HG03139 (cell line): Measurements from ENCODE around the gene HOXA11.

Experiments used
- ATAC-seq: cut with Tn5 transposase; IDR thresholded peaks from one replicate; pipeline ENCODE4 v1.9.1; 2021; ENCODE audit not compliant: unreplicated experiment

The HOXA11 gene

DNA sequence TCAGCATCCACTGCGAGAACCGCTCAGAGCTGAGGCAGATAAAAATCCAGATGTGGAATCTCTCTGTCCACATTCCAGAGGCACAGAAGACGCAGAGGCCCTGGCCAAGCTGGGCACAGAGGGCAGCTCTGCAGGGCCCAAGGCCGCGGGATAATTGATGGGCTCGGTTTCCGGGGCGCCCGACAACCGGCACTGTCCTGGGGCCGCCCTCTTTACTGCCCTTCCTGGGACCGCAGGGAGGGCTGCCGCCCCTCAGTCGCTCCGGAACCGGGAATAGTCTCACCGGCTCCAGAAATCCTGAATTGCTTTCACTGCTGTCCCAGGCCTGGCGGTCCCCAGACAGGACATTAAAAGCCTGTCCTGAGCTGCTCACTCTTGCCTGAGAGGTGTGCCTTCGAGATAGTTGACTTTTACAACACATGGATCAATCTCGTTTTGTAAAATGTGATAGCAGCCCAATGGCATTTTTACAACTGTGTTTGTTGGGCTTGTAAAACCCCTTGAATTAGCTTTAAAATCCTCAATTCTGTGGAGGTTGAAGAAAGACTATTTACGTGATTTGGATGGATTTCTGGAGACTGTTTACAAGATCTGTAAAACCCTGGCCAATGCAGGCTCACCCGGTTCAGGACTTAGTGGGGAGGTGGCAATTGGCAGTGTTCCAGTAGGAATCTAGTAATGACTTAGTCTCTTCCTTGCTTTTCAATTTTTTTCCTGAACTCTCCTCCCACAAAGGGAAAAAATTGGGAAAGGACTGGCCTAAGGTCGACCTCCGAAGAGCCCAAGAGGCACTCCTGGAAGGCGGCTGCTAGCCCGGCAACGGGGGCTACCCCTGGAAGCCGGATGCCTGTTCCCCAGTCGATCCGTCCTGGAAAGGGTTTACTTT is 36.0 kb downstream of the HOXA11 start:
- ATAC-seq = no peak

DNA sequence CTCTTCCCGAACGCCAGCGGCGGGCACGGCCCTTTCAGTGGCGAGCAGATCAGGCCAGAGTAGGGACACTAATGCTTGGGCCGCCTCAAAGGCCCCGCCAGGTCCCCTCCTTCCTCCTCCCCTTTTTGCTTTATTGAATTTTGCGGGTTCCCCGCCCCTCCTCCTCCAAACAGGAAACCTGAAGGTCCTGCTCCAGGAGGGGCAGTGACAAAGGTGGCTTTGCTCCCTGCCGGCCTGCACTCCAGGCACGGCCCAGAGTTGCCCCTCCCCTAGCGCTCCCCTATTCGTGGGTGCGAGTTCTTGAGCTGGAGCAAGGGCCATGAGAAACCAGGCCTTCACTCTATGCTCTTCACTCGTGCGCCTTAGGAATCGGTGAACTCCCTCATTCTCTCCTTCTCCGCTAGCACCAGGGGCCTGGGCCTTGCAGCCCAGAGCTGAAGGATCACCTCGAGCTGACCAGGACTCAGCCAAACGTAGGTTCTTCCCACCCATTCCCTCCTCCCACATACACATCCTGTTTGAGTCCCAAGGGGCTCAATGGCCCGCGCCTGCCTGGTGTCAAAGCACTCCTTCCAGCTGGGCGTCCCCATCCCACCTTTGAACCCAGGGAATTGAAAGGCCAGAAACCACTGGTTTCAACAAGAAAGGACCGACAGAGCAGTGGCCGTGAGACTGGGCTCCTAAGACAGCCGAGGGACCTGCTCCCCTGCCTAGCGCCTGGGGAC is 36.8 kb downstream of the HOXA11 start:
- no peak for ATAC-seq

DNA sequence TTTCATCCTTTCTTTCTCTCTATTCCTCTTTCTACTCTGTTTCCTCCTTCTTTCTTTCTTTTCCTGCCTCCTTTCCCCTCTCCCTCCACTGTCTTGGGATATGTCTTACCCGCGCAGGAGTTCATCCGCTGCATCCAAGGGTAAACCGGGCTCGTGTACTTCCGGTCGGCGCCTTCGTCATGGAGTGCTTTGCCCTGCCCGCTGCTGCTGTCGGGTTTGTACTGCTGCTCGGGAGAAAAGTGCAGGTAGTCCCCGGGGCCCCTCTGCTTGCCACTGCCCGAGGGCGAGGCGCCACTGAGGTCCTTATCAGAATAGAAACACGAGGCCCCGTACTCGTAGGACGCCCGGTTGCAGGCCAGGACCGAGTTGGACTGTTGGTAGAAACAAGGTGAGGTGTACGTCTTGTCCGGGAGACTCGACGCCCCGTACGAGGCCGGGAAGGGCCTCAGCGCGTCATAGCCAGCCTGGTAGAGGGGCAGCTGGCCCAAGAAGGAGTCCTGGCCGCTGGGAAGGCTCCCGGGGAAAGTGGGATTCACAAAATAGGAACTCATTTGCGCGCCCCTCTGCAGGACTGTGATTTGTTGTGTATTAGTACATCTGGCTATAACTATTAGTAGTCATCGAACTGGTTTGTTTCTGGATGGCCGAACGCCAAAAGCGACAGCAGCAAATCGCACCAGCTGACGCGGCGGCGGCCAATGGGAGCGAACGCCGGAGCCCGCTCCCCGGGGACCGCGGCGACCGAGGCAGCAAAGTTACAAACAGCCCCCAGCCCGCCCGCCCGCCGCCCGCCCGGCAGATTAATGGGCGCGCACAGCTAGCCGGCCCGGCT is 37.6 kb downstream of the HOXA11 start, which contains the start of gene HOXA6:
HOXA6 (minus strand) TSS at position 576 of the 832 bp plus-strand sequence; CDS start at position 551, 25 bp downstream.
- no peak for ATAC-seq

GRCh38 chr7:27146491-27147198 is 38.4 kb downstream of the HOXA11 start:
- no peak for ATAC-seq

DNA sequence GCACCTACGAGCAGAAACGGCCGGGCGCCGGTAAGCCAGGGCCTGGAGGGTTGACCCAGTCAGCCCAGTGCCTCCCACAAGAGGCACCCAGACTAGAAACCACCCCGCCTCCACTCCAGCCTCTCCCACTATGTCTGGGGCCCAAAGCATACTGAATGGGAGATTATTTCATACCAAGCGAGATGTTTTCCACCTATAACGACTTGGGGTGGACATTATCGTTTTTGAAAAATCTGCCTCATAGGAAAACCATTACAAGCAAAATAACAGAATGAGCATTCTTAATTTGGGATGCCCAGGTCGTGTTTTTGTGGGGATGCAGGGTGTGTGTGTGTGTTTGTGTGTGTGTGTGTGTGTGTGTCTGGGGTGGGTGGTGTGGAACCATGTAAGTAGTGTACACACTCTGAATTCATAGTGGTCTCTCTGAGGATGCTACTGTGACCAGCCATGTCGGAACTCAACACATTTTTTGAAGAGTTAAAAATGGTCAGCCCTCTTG is 39.1 kb downstream of the HOXA11 start:
- no peak for ATAC-seq

- ATAC-seq = no peak
Observed at GRCh38 chr7:27145165-27145913, 39.7 kb downstream of the HOXA11 start.

DNA sequence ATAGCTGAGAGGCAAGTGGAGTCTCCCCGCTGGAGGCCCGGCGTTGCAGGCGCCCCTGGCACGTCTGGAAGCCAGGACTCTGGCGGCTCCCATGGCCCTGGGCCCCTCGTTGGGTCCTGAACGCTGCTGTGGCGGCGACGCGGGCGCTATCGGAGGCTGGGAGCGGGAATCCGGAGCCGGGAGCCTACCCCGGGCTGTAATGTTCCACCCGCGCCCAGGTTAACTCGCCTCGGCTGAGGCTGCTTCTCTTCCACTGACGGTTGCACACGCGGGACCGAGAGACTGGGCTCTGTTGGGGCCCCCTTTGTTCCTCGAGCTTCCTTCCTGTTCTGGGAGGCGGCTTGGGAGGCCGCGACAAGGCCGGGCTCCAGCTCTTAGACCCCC is 40.3 kb downstream of the HOXA11 start:
- ATAC-seq = no peak

DNA sequence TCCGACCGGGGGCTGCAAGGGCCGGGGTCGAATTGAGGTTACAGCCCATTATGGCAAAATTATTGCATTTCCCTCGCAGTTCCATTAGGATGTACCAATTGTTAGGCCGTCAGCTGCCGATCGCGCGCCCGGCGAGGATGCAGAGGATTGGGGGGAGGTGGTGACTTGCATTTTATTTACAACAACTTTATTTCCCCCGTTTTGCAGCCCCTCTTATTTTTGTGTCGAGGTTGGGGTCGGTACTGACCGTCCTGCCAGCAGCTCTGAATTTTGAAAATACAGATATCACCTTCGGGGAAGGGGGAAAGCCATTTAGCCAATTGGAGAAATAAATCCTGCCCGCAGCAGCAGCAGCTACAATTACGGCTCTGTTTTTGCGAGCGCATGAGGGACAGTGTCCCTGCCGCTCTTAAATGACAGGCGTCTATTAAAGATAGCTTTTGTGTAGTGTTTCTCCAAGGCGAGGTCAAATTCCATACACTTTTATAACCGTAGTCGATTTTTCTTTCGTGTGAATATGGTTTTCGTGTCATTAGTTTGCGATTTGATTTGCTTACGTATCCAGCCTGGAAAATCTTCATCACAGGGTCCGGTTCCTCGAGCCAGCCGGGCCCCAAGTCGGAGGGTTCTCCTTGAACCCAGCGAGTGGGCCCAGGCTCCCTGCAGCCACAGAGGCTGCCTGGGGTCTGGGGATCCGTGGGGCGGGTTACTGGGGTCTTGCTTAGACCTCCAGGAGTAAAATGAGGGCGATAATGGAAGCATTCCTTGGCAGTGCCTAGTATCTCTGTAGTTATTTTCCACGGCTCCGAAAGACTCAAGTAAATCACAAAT is 40.9 kb downstream of the HOXA11 start:
- ATAC-seq = no peak

DNA sequence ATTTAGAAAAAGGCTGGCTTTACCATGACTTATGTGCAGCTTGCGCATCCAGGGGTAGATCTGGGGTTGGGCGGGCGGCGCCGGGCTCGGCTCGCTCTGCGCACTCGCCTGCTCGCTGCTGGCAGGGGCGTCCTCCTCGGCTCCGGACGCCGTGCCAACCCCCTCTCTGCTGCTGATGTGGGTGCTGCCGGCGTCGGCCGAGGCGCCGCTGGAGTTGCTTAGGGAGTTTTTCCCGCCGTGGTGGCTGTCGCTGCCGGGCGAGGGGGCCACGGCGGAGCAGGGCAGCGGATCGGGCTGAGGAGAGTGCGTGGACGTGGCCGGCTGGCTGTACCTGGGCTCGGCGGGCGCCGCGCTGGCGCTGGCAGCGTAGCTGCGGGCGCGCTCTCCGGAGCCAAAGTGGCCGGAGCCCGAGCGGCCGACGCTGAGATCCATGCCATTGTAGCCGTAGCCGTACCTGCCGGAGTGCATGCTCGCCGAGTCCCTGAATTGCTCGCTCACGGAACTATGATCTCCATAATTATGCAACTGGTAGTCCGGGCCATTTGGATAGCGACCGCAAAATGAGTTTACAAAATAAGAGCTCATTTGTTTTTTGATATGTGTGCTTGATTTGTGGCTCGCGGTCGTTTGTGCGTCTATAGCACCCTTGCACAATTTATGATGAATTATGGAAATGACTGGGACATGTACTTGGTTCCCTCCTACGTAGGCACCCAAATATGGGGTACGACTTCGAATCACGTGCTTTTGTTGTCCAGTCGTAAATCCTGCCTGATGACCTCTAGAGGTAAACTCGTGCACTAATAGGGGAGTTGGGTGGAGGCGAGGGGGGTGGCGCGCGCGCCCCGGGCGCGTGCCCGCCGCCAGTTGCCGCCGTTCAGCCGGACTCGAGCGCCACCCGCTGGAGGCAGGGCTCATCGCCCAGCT is 41.7 kb downstream of the HOXA11 start, which contains the start of gene HOXA5:
HOXA5 (minus strand) TSS at position 659 of the 927 bp plus-strand sequence; CDS start at position 585, 74 bp downstream.
- ATAC-seq = no peak

DNA sequence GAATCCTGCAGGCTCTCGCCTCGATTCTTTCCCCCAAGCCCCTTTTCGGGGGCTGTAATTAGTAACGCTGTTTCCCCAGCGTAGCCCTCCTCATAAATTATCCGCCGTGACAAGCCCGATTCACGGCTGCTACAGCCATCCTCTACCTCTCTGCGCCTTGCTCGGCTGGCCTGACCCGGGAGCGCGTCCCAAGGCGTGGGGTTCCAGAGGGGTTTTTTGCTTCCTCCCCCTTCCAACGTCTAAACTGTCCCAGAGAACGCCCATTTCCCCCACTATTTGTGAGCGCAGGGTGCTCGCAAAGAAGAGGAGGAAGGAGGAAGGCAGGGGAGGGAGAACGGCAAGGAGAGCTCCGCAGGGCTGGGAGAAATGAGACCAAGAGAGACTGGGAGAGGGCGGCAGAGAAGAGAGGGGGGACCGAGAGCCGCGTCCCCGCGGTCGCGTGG is 42.4 kb downstream of the HOXA11 start:
- ATAC-seq = no peak

GRCh38 chr7:27141923-27142579 is 43.0 kb downstream of the HOXA11 start:
- no peak for ATAC-seq

DNA sequence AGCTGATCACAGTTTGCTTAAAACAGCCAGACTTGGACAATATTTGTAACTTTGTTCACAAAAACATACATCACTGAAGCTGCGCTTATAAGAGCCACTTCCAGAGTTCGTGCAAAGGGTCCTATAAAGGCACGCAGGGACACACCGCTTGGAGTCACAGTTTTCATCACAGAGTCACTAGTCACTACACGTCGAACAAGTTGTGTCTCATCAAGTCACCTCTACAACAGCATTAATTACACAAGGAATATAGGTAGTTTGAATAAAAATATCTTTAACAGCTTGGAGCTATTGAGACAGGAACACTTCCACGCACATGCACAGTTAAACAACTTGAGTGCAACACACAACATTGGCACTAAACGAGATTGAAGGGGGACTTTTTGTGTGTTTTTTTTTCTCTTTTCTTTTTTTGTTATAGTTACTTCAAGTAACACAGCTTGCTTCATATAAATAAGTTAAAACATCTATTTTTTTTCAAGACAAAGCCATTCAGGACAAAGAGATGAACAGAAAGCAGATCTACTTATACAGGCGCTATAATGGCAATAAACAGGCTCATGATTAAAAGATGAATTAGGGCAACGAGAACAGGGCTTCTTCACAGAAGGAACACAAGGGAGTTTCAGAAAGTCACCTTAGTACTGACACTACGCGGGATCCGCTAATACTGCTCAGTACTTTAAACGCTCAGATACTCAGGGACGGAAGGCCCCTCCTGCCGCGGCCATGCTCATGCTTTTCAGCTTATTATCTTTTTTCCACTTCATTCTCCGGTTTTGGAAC is 43.7 kb downstream of the HOXA11 start:
- ATAC-seq = no peak

GRCh38 chr7:27140126-27140857 is 44.7 kb downstream of the HOXA11 start:
- no peak for ATAC-seq

DNA sequence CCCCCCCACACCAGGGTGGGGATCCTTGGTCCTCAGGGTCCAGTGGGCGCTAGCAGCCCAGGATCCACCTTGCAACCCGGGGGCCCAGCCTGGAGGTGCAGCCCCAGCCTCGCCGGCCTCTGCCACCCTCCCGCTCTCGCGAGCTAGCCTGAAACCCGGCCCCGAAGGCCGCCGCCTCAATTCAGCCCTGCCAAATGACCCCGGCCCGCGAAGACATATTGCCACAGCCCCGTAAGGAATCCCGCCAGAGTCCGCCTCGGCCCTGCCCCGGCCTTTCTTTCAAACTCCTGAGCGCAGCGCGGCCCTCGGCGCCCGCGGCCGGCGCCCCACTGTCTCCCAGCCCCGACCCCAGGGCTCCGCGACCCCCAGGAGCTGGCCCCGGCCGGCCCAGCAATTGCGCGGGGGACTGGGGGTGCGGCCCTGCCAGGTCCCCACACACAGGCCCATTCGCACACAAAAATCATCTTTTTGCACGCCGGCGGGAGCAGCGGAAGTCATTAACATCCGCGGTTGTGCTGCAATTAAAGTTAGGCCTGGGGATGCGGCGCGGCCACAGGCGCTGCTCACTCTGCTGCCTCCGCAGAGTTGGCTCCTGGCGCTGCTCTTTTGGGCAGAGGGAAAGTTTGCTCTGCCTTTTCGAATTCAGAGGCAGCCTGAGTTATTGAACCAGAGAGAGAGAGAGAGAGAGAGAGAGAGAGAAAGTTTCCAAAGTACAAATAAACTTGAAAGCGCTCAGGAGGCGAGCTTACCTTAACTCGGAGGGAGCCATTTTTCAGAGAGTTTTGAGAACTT is 45.5 kb downstream of the HOXA11 start:
- ATAC-seq = no peak

- ATAC-seq = no peak
Observed at GRCh38 chr7:27138985-27139333, 46.1 kb downstream of the HOXA11 start.
